CD14-positive monocyte (primary cell): Measurements from ENCODE around the gene KLHL40. TPM values are rescaled to one million over a fixed set of nuclear protein-coding genes. Genes with fewer than 3 reads are reported as not detected.

ENCODE experiments used
- DNase-seq, 3 donors: peaks; one replicate each; pipeline ENCODE4 v3.0.0-alpha.2; 2011 to 2022
- H2AFZ ChIP-seq: 2 replicates; pipeline ENCODE4 v1.6.0; 2012; ENCODE audit warnings: mild to moderate bottlenecking, low read depth, low read length, inconsistent platforms; ENCODE audit not compliant: insufficient read depth, poor library complexity, severe bottlenecking
- H3K27ac ChIP-seq, 2 donors: 1 replicate in 1 of 2; 2 replicates in 1 of 2; pipeline ENCODE4 v1.5.1; 2012 to 2013; ENCODE audit warnings: low read length in 2 of 2, control low read depth in 1 of 2, inconsistent platforms in 1 of 2, low read depth in 1 of 2, mild to moderate bottlenecking in 1 of 2
- H3K27me3 ChIP-seq, 2 donors: one replicate each; pipeline versions ENCODE4 v1.6.0 to v1.6.1; 2011 to 2013; ENCODE audit warnings: low read length in 2 of 2; ENCODE audit not compliant: control insufficient read depth in 2 of 2, insufficient read depth in 2 of 2
- H3K36me3 ChIP-seq, 2 donors: replicated peaks in 1 of 2; 1 replicate in 1 of 2; 2 replicates in 1 of 2; pipeline versions ENCODE4 v1.5.1 to v1.6.1; 2012 to 2013; ENCODE audit warnings: low read length in 2 of 2, control low read depth in 1 of 2, inconsistent platforms in 1 of 2, mild to moderate bottlenecking in 1 of 2; ENCODE audit not compliant: insufficient read depth in 2 of 2, control insufficient read depth in 1 of 2
- H3K4me1 ChIP-seq, 2 donors: 1 replicate in 1 of 2; 2 replicates in 1 of 2; pipeline versions ENCODE4 v1.5.1 to v1.6.1; 2012 to 2013; ENCODE audit warnings: low read length in 2 of 2, control low read depth in 1 of 2, inconsistent platforms in 1 of 2, mild to moderate bottlenecking in 1 of 2, moderate library complexity in 1 of 2; ENCODE audit not compliant: insufficient read depth in 2 of 2, control insufficient read depth in 1 of 2
- H3K4me2 ChIP-seq: replicated peaks from 2 replicates; pipeline ENCODE3; 2012; ENCODE audit warnings: low read length, moderate library complexity, mild to moderate bottlenecking; ENCODE audit not compliant: poor library complexity, severe bottlenecking; ENCODE audit errors: extremely low read depth
- H3K4me3 ChIP-seq, 3 experiments: fragments of 200-600 bp in 1 of 3; sonication (generic) in 1 of 3; replicated peaks in 1 of 3; 1 replicate in 2 of 3; 2 replicates in 1 of 3; pipeline ENCODE4 v1.5.1; 2011 to 2013; ENCODE audit warnings: low read length in 3 of 3, mild to moderate bottlenecking in 3 of 3, control low read depth in 2 of 3, low read depth in 2 of 3, inconsistent platforms in 1 of 3, moderate library complexity in 1 of 3
- H3K79me2 ChIP-seq: 2 replicates; pipeline ENCODE4 v1.6.0; 2012; ENCODE audit warnings: mild to moderate bottlenecking, control low read depth, inconsistent platforms, low read length, moderate library complexity; ENCODE audit not compliant: insufficient read depth
- H3K9ac ChIP-seq: 2 replicates; pipeline ENCODE4 v1.6.0; 2017; ENCODE audit warnings: low read length, mild to moderate bottlenecking; ENCODE audit not compliant: insufficient read depth, poor library complexity, severe bottlenecking
- H3K9me3 ChIP-seq, 2 donors: replicated peaks in 1 of 2; 1 replicate in 1 of 2; 2 replicates in 1 of 2; pipeline versions ENCODE4 v1.5.1 to v1.6.1; 2012 to 2013; ENCODE audit warnings: low read length in 2 of 2, control low read depth in 1 of 2; ENCODE audit not compliant: control insufficient read depth in 1 of 2, insufficient read depth in 1 of 2
- H4K20me1 ChIP-seq: 2 replicates; pipeline ENCODE4 v1.6.0; 2012; ENCODE audit warnings: mild to moderate bottlenecking, low read length, control low read depth, moderate library complexity; ENCODE audit not compliant: insufficient read depth
- H3K27ac Mint-ChIP-seq, 7 donors: one replicate each; pipeline ENCODE4 v1.8.0; 2020; ENCODE audit warnings: mild to moderate bottlenecking in 7 of 7, mixed read lengths in 7 of 7, moderate library complexity in 6 of 7, inconsistent platforms in 2 of 7
- H3K27me3 Mint-ChIP-seq, 3 donors: one replicate each; pipeline ENCODE4 v1.8.0; 2021 to 2022; ENCODE audit warnings: low read depth in 3 of 3, mild to moderate bottlenecking in 3 of 3, mixed read lengths in 3 of 3, moderate library complexity in 3 of 3, inconsistent platforms in 1 of 3
- H3K36me3 Mint-ChIP-seq, 2 donors: one replicate each; pipeline ENCODE4 v1.8.0; 2020; ENCODE audit warnings: mixed read lengths in 2 of 2, inconsistent platforms in 1 of 2, mild to moderate bottlenecking in 1 of 2
- H3K4me1 Mint-ChIP-seq: one replicate; pipeline ENCODE4 v1.8.0; 2020; ENCODE audit warnings: mild to moderate bottlenecking, mixed read lengths
- H3K4me3 Mint-ChIP-seq, 2 donors: one replicate each; pipeline ENCODE4 v1.8.0; 2020; ENCODE audit warnings: mild to moderate bottlenecking in 2 of 2, mixed read lengths in 2 of 2, moderate library complexity in 1 of 2
- H3K9me3 Mint-ChIP-seq, 7 donors: one replicate each; pipeline ENCODE4 v1.8.0; 2020 to 2022; ENCODE audit warnings: mixed read lengths in 7 of 7, mild to moderate bottlenecking in 6 of 7, moderate library complexity in 6 of 7, inconsistent platforms in 2 of 7
- WGBS: methylation state at CpG from one replicate; pipeline ENCODE4 v1.1.5; 2013; ENCODE audit warnings: missing lambda C conversion rate; ENCODE audit not compliant: insufficient coverage; 5-methylcytosine and 5-hydroxymethylcytosine counted together
- intact Hi-C, 2 donors: fragments of 100-400 bp; cut with micrococcal nuclease; formaldehyde crosslinking; loops; one replicate each; pipeline versions ENCODE4 v1.15.0 to v1.15.1; 2023
- polyA plus RNA-seq, 3 donors: library from polyadenylated mRNA; depleted of rRNA in 1 of 3; unstranded in 2 of 3; stranded (reverse) in 1 of 3; fragments of 300-500 nt in 2 of 3; fragments of >200 nt in 1 of 3; fragmentation: Illumina TruSeq in 2 of 3; gene quantifications; 1 replicate in 2 of 3; 2 replicates in 1 of 3; pipeline ENCODE4 v1.2.3, GENCODE V29; 2012 to 2021
- TF ChIP-seq, protein P1 (sequence below): fragments of 200-600 bp; IDR thresholded peaks from one replicate; pipeline ENCODE4 v1.8.0; 2022; ENCODE audit warnings: antibody characterized with exemption, mild to moderate bottlenecking

KLHL40 gene
- polyA plus RNA-seq, 3 donors: not detected

DNA sequence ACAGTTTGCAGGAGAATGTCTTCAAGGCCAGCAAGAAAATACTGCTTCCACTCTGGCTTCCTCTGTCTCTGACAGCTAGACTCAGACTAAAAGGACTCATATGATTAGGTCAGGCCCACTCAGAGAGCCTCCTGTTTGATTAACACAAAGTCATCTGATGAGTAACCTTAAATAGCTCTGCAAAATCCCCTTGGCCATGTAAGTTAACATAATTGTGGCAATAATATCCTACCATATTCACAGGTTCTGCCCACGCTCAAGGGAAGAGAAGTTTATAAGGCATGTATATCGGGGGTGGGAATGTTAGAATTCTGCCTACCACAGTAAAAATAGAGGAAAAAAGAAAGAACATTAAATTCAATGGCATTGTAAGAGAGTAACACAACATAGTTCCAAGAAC is 37.9 kb downstream of the KLHL40 start:
- peaks cover 24% of the 10 kb centered on the region for H3K4me1 Mint-ChIP-seq
- H3K36me3 Mint-ChIP-seq: no peaks in the 10 kb centered on the region
- H3K27me3 Mint-ChIP-seq: peaks cover 2 to 13% (median 3%) of the 10 kb centered on the region in 3 donors
- intact Hi-C loops: no loop called here
- TF ChIP-seq, protein P1, sequence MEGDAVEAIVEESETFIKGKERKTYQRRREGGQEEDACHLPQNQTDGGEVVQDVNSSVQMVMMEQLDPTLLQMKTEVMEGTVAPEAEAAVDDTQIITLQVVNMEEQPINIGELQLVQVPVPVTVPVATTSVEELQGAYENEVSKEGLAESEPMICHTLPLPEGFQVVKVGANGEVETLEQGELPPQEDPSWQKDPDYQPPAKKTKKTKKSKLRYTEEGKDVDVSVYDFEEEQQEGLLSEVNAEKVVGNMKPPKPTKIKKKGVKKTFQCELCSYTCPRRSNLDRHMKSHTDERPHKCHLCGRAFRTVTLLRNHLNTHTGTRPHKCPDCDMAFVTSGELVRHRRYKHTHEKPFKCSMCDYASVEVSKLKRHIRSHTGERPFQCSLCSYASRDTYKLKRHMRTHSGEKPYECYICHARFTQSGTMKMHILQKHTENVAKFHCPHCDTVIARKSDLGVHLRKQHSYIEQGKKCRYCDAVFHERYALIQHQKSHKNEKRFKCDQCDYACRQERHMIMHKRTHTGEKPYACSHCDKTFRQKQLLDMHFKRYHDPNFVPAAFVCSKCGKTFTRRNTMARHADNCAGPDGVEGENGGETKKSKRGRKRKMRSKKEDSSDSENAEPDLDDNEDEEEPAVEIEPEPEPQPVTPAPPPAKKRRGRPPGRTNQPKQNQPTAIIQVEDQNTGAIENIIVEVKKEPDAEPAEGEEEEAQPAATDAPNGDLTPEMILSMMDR: no peak
- Histone ChIP-seq H3K4me3 (no peak overlapping the region), H2AFZ (no peak overlapping the region), H3K27me3 (no peaks in the 10 kb centered on the region), H3K79me2 (no peaks in the 10 kb centered on the region), H3K27ac (no peak overlapping the region), H3K9me3 (no peaks in the 10 kb centered on the region), H3K4me1 (peaks cover 21 to 25% of the 10 kb centered on the region in 2 donors), H3K9ac (no peak overlapping the region), H3K4me2 (no peak overlapping the region), H4K20me1 (no peaks in the 10 kb centered on the region), H3K36me3 (no peaks in the 10 kb centered on the region)
- whole genome bisulfite sequencing: no CpG with 5 or more reads among the region's 2 CpGs
- H3K27ac Mint-ChIP-seq: no peak overlapping the region
- H3K9me3 Mint-ChIP-seq: peaks cover 0 to 3% (median 0%) of the 10 kb centered on the region in 7 donors
- no peak for DNase-seq
- H3K4me3 Mint-ChIP-seq: no peak overlapping the region

GRCh38 chr3:42725454-42725853 is 40.1 kb downstream of the KLHL40 start:
- peaks cover 0 to 6% (median 0%) of the 10 kb centered on the region in 7 donors for H3K9me3 Mint-ChIP-seq
- no peak overlapping the region for H3K4me2 ChIP-seq
- TF ChIP-seq, protein P1: no peak
- peaks cover 3% of the 10 kb centered on the region for H3K4me1 Mint-ChIP-seq
- WGBS: 100% methylated on average over 2 of the region's 2 CpGs
- H3K4me3 ChIP-seq: no peak overlapping the region
- no peaks in the 10 kb centered on the region for H3K9me3 ChIP-seq
- intact Hi-C loops: no loop called here
- peaks cover 0 to 3% of the 10 kb centered on the region in 2 donors for H3K4me1 ChIP-seq
- no peaks in the 10 kb centered on the region for H3K36me3 Mint-ChIP-seq
- H3K36me3 ChIP-seq: no peaks in the 10 kb centered on the region
- peaks cover under 1 to 15% (median 1%) of the 10 kb centered on the region in 3 donors for H3K27me3 Mint-ChIP-seq
- H3K4me3 Mint-ChIP-seq: no peak overlapping the region
- H2AFZ ChIP-seq: no peak overlapping the region
- no peaks in the 10 kb centered on the region for H3K79me2 ChIP-seq
- H3K27ac Mint-ChIP-seq: peak overlapping the region in 1 of 7 donors; percentile 55
- no peaks in the 10 kb centered on the region for H4K20me1 ChIP-seq
- no peak overlapping the region for H3K27ac ChIP-seq
- H3K27me3 ChIP-seq: no peaks in the 10 kb centered on the region
- DNase-seq: no peak
- H3K9ac ChIP-seq: no peak overlapping the region
